GM12878 (cell line): Measurements from ENCODE around the gene TULP1. TPM values are rescaled to one million over a fixed set of nuclear protein-coding genes. Genes with fewer than 3 reads are reported as not detected.

Experiments
- ATAC-seq: fragments of 200-7000 bp; cut with Tn5 transposase; 3 replicates; pipeline ENCODE4 v1.9.1; 2020; ENCODE audit warnings: mild to moderate bottlenecking, moderate library complexity
- BruUV-seq: library from RNA; stranded (reverse); fragments of 400-500 nt; replicated peaks from 2 replicates; lab custom pipeline; 2021; lab: Mats Ljungman, UMichigan
- CTCF ChIA-PET: fragments of 300-600 bp; sonication (Branson Sonifier 250); formaldehyde crosslinking; extraction: SDS; loops from one replicate; lab custom pipeline; 2021; ENCODE audit warnings: inconsistent platforms; lab: Yijun Ruan, JAX
- POLR2A ChIA-PET: fragments of 350-600 bp; formaldehyde crosslinking; extraction: SDS; loops from one replicate; lab custom pipeline; 2021; ENCODE audit warnings: inconsistent platforms; lab: Charles Lee
- RAD21 ChIA-PET: fragments of 300-600 bp; sonication (Branson Sonifier 250); formaldehyde crosslinking; loops from one replicate; lab custom pipeline; 2023; ENCODE audit warnings: antibody characterized with exemption; ENCODE audit not compliant: unreplicated experiment; lab: Charles Lee
- SMC1A ChIA-PET: fragments of 300-600 bp; sonication (Branson Sonifier 250); formaldehyde crosslinking; loops from one replicate; lab custom pipeline; 2023; ENCODE audit not compliant: unreplicated experiment, uncharacterized antibody; lab: Charles Lee
- DNase-seq: peaks from one replicate; pipeline ENCODE4 v3.0.0-alpha.2; 2011; ENCODE audit warnings: low read depth, low spot score
- FAIRE-seq: peaks from 3 replicates; lab custom pipeline; 2011; peaks lifted over from hg19 to GRCh38; lab: Jason Lieb, UNC
- H2AFZ ChIP-seq: 2 replicates; pipeline ENCODE4 v1.6.0; 2011; ENCODE audit warnings: low read depth, low read length, control low read depth; ENCODE audit not compliant: control insufficient read depth
- H3K27ac ChIP-seq: 2 replicates; pipeline ENCODE4 v1.5.1; 2011; ENCODE audit warnings: control low read depth; ENCODE audit not compliant: control insufficient read depth, insufficient read depth
- H3K27me3 ChIP-seq, 2 experiments: replicated peaks in 1 of 2; 2 replicates each; pipeline versions ENCODE4 v1.6.0 to v1.6.1; 2011; ENCODE audit warnings: low read length in 1 of 2; ENCODE audit not compliant: control insufficient read depth in 2 of 2, insufficient read depth in 2 of 2
- H3K36me3 ChIP-seq, 2 experiments: 2 replicates each; pipeline ENCODE4 v1.5.1; 2011; ENCODE audit warnings: low read length in 1 of 2; ENCODE audit not compliant: control insufficient read depth in 2 of 2, insufficient read depth in 2 of 2
- H3K4me1 ChIP-seq: 2 replicates; pipeline ENCODE4 v1.6.1; 2011; ENCODE audit warnings: mild to moderate bottlenecking, low read length, moderate library complexity, mixed read lengths; ENCODE audit not compliant: control insufficient read depth, insufficient read depth
- H3K4me2 ChIP-seq: 2 replicates; pipeline ENCODE4 v1.6.0; 2011; ENCODE audit warnings: control low read depth; ENCODE audit not compliant: control insufficient read depth, insufficient read depth
- H3K4me3 ChIP-seq: fragments of 200-600 bp; sonication (generic); 2 replicates; pipeline ENCODE4 v1.5.1; 2016
- H3K79me2 ChIP-seq: 2 replicates; pipeline ENCODE4 v1.6.0; 2011; ENCODE audit warnings: low read length; ENCODE audit not compliant: control insufficient read depth, insufficient read depth
- H3K9ac ChIP-seq: 2 replicates; pipeline ENCODE4 v1.8.0; 2011; ENCODE audit warnings: low read length, control low read depth, mixed read lengths; ENCODE audit not compliant: control insufficient read depth, insufficient read depth
- H3K9me3 ChIP-seq: replicated peaks from 3 replicates; pipeline ENCODE4 v1.5.1; 2011; ENCODE audit warnings: mild to moderate bottlenecking, low read length; ENCODE audit not compliant: control insufficient read depth, insufficient read depth
- H4K20me1 ChIP-seq: 2 replicates; pipeline ENCODE4 v1.6.0; 2011; ENCODE audit not compliant: control insufficient read depth, insufficient read depth
- BRCA1 ChIP-seq: IDR thresholded peaks from 2 replicates; pipeline ENCODE4 v1.6.1; 2011; ENCODE audit warnings: low read depth, low read length, improper control_type of control experiment
- CHD1 ChIP-seq: IDR thresholded peaks from 2 replicates; pipeline ENCODE4 v1.6.1; 2012; ENCODE audit warnings: low read depth, low read length, improper control_type of control experiment
- CHD4 ChIP-seq: fragments of 200-600 bp; sonication (generic); IDR thresholded peaks from 2 replicates; pipeline ENCODE4 v1.6.1; 2016; ENCODE audit warnings: mild to moderate bottlenecking
- POLR2AphosphoS5 ChIP-seq: IDR thresholded peaks from 2 replicates; pipeline ENCODE4 v1.6.1; 2011; ENCODE audit warnings: mild to moderate bottlenecking, low read length, inconsistent platforms
- SREBF2 ChIP-seq: IDR thresholded peaks from 2 replicates; pipeline ENCODE4 v1.6.1; 2012; ENCODE audit warnings: mild to moderate bottlenecking, low read length
- STAT1 ChIP-seq: fragments of 450-650 bp; conservative IDR thresholded peaks from 2 replicates; pipeline ENCODE4 v1.6.1; 2014; ENCODE audit warnings: antibody characterized with exemption, mild to moderate bottlenecking
- ZNF384 ChIP-seq: IDR thresholded peaks from 2 replicates; pipeline ENCODE4 v1.6.1; 2012; ENCODE audit warnings: low read depth, mild to moderate bottlenecking, low read length, improper control_type of control experiment, borderline replicate concordance
- ZNF622 ChIP-seq: fragments of 450-650 bp; IDR thresholded peaks from 2 replicates; pipeline ENCODE4 v1.6.1; 2017; ENCODE audit warnings: mild to moderate bottlenecking, inconsistent platforms
- WGBS: methylation state at CpG from one replicate; pipeline ENCODE4 v1.1.6; 2016; ENCODE audit warnings: low lambda C conversion rate; ENCODE audit not compliant: insufficient replicate concordance, insufficient coverage; ENCODE audit errors: missing lambda C conversion rate; 5-methylcytosine and 5-hydroxymethylcytosine counted together
- in situ Hi-C: fragments of 300-500 bp; cut with MboI; formaldehyde crosslinking; loops from 9 replicates; pipeline ENCODE4 v1.14.3; 2018; ENCODE audit warnings: mixed read lengths
- intact Hi-C: fragments of 100-400 bp; cut with micrococcal nuclease; formaldehyde crosslinking; loops from one replicate; pipeline ENCODE4 v1.14.2; 2022; ENCODE audit not compliant: unreplicated experiment
- polyA plus RNA-seq, 11 experiments: library from polyadenylated mRNA; depleted of rRNA in 4 of 11; unstranded in 6 of 11; stranded (reverse) in 5 of 11; fragments of >200 nt; fragmentation: Nextera tagmentation in 4 of 11; fragmentation: Illumina TruSeq in 1 of 11; extraction: Ambion mirVana in 4 of 11; extraction: Trizol in 1 of 11; gene quantifications; 1 replicate in 1 of 11; 2 replicates in 10 of 11; pipeline versions ENCODE4 v1.2.1 to v1.2.3, GENCODE V29; 2011 to 2016; ENCODE audit warnings: inconsistent platforms in 2 of 11, missing spikeins in 2 of 11, low read depth in 1 of 11
- total RNA-seq, 4 experiments: library from RNA; depleted of rRNA in 3 of 4; stranded (reverse); fragments of >200 nt in 3 of 4; fragmentation: Illumina TruSeq in 1 of 4; extraction: Trizol in 1 of 4; gene quantifications; 2 replicates each; pipeline versions ENCODE4 v1.2.1 to v1.2.3, GENCODE V29; 2013 to 2021
- TF ChIP-seq, protein P1 (sequence below): IDR thresholded peaks from 2 replicates; pipeline ENCODE4 v1.6.1; 2012; ENCODE audit warnings: low read depth, low read length, improper control_type of control experiment
- TF ChIP-seq, protein P2 (sequence below): fragments of 450-650 bp; IDR thresholded peaks from 2 replicates; pipeline ENCODE4 v1.6.1; 2017; ENCODE audit warnings: mild to moderate bottlenecking, low read depth, inconsistent platforms; ENCODE audit not compliant: poor library complexity, severe bottlenecking
- TF ChIP-seq, protein P3 (sequence below): fragments of 450-650 bp; IDR thresholded peaks from 2 replicates; pipeline ENCODE4 v1.6.1; 2016; ENCODE audit warnings: mild to moderate bottlenecking

TULP1 gene
- total and polyA plus RNA-seq, 10 of the 15 experiments (the other 5 are each of a cell fraction or from before 2014, with no cell fraction given), result not detected

DNA sequence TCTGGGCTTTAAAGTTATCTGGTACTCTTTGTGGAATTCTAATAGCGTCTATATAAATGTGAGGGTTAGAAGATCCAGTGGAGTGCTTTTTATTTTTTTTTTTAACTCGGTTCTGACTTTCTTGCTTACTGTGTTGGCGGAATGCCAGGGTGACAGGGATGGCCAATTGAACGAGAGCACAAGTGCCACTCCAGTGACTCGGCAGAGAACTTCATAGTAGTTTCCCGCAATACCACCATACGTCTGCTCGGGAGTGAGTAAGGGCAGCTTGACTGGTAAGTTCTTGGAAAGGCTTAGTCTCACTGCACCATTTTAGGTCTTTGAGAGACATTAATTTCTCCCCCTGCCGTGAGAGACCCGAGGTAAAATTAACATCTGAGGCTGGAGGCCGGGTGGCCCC lies 49.4 kb upstream of the TULP1 start:
- ChIA-PET RAD21 (no interaction called here), SMC1A (interaction anchor here (1.2 to 1.3 kb wide), 3 partner anchors 107 to 178 kb away, joined by 3 to 4 read pairs (median 3); no protein-coding TSS in a partner anchor), CTCF (interaction anchor here (0.6 to 0.9 kb wide), 3 partner anchors 8 to 371 kb away, joined by 3 read pairs; no protein-coding TSS in a partner anchor)
- Histone ChIP-seq H3K79me2 (no peaks in the 10 kb centered on the region), H3K4me1 (no peaks in the 10 kb centered on the region), H3K4me2 (no peak overlapping the region), H3K9me3 (no peaks in the 10 kb centered on the region), H2AFZ (no peak overlapping the region), H3K9ac (no peak overlapping the region), H3K27me3 (no peaks in the 10 kb centered on the region; a peak in 2 of 4 replicates), H3K4me3 (no peak overlapping the region), H4K20me1 (no peaks in the 10 kb centered on the region), H3K36me3 (no peaks in the 10 kb centered on the region)
- FAIRE-seq (no peak), ATAC-seq (no peak), DNase-seq (no peak)
- intact Hi-C loops (loop anchor here (10.0 kb wide), 1 partner anchor 267 kb away; the partner anchor contains the start of gene DEF6), in situ Hi-C loops (no loop called here)
- WGBS, result 44% methylated on average over 11 of the region's 11 CpGs
- no TSS peak for BruUV-seq
- TF ChIP-seq, protein P1, sequence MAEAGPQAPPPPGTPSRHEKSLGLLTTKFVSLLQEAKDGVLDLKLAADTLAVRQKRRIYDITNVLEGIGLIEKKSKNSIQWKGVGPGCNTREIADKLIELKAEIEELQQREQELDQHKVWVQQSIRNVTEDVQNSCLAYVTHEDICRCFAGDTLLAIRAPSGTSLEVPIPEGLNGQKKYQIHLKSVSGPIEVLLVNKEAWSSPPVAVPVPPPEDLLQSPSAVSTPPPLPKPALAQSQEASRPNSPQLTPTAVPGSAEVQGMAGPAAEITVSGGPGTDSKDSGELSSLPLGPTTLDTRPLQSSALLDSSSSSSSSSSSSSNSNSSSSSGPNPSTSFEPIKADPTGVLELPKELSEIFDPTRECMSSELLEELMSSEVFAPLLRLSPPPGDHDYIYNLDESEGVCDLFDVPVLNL, result no peak
- TF ChIP-seq ZNF384 (no peak), CHD4 (no peak), CHD1 (no peak), POLR2AphosphoS5 (no peak), ZNF622 (no peak), STAT1 (no peak), SREBF2 (no peak), BRCA1 (no peak)
- TF ChIP-seq, protein P2, sequence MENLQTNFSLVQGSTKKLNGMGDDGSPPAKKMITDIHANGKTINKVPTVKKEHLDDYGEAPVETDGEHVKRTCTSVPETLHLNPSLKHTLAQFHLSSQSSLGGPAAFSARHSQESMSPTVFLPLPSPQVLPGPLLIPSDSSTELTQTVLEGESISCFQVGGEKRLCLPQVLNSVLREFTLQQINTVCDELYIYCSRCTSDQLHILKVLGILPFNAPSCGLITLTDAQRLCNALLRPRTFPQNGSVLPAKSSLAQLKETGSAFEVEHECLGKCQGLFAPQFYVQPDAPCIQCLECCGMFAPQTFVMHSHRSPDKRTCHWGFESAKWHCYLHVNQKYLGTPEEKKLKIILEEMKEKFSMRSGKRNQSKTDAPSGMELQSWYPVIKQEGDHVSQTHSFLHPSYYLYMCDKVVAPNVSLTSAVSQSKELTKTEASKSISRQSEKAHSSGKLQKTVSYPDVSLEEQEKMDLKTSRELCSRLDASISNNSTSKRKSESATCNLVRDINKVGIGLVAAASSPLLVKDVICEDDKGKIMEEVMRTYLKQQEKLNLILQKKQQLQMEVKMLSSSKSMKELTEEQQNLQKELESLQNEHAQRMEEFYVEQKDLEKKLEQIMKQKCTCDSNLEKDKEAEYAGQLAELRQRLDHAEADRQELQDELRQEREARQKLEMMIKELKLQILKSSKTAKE, result no peak
- TF ChIP-seq, protein P3, sequence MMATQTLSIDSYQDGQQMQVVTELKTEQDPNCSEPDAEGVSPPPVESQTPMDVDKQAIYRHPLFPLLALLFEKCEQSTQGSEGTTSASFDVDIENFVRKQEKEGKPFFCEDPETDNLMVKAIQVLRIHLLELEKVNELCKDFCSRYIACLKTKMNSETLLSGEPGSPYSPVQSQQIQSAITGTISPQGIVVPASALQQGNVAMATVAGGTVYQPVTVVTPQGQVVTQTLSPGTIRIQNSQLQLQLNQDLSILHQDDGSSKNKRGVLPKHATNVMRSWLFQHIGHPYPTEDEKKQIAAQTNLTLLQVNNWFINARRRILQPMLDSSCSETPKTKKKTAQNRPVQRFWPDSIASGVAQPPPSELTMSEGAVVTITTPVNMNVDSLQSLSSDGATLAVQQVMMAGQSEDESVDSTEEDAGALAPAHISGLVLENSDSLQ, result no peak
- TF ChIP-seq, all 136 proteins: peak for 0
- POLR2A ChIA-PET, result interaction anchor here (1.5 kb wide), 1 partner anchor 13 kb away, joined by 4 read pairs; no protein-coding TSS in a partner anchor
- H3K27ac ChIP-seq, result no peak overlapping the region
